Upper lobe of right lung (tissue), 1 donor: Measurements from ENCODE around the gene RIBC2. TPM values are rescaled to one million over a fixed set of nuclear protein-coding genes. Genes with fewer than 3 reads are reported as not detected.
A peak's percentile ranks its signal among the peaks of the same experiment; 100 is the strongest.

ENCODE experiments used
- ATAC-seq: fragments of 200-7000 bp; cut with Tn5 transposase; one replicate; pipeline ENCODE4 v1.9.1; 2020; ENCODE audit warnings: mild to moderate bottlenecking, moderate library complexity
- DNase-seq: peaks from one replicate; pipeline ENCODE4 v3.0.0-alpha.2; 2020
- H3K27ac ChIP-seq: fragments of 200-600 bp; one replicate; pipeline ENCODE4 v1.8.0; 2022
- H3K27me3 ChIP-seq: fragments of 200-600 bp; one replicate; pipeline ENCODE4 v1.8.0; 2022; ENCODE audit warnings: mild to moderate bottlenecking
- H3K36me3 ChIP-seq: fragments of 200-600 bp; one replicate; pipeline ENCODE4 v1.8.0; 2022
- H3K4me1 ChIP-seq: fragments of 200-600 bp; one replicate; pipeline ENCODE4 v1.8.0; 2022
- H3K4me3 ChIP-seq: fragments of 200-600 bp; one replicate; pipeline ENCODE4 v1.8.0; 2022; ENCODE audit warnings: mild to moderate bottlenecking
- H3K9me3 ChIP-seq: fragments of 200-600 bp; one replicate; pipeline ENCODE4 v1.8.0; 2022
- intact Hi-C: fragments of 100-400 bp; cut with DNase I; formaldehyde crosslinking; loops from one replicate; pipeline ENCODE4 v1.11.0; 2022
- total RNA-seq: library from RNA; stranded (reverse); fragmentation: NEBNext Ultra II Directional; extraction: Animal tissue kit (Norgen Biotek cat#: 25700); gene quantifications from one replicate; pipeline ENCODE4 v1.2.1, GENCODE V29; 2021
- TF ChIP-seq, protein P1 (sequence below): fragments of 200-600 bp; IDR thresholded peaks from one replicate; pipeline ENCODE4 v1.8.0; 2022; ENCODE audit warnings: antibody characterized with exemption
- donor health status: DM: no; HTN: yes; CAD: no; lungs with severe emphysema.

Gene RIBC2
- total RNA-seq, 1 donor from 2014 or later = not detected

DNA sequence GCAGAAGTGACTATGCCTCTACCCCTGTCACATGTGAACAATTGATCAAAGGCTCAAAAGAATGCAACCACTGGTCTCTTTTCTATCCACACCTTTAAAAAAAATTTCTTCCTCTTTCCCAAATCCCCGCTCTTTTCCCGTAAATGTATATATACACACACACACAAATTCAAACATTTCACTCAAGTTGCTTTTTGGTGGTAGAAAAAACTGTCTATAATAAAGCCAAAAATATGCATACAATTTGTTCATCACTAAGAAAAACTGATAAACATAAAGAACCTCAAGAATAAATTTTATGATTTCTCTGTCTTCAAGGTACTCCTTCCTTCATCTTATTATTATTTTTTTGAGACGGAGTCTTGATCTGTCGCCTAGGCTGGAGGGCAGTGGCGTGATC, 5.7 kb upstream of the RIBC2 start:
- intact Hi-C loops = no loop called here
- Histone ChIP-seq H3K36me3 (no peaks in the 10 kb centered on the region), H3K27me3 (no peaks in the 10 kb centered on the region)

DNA sequence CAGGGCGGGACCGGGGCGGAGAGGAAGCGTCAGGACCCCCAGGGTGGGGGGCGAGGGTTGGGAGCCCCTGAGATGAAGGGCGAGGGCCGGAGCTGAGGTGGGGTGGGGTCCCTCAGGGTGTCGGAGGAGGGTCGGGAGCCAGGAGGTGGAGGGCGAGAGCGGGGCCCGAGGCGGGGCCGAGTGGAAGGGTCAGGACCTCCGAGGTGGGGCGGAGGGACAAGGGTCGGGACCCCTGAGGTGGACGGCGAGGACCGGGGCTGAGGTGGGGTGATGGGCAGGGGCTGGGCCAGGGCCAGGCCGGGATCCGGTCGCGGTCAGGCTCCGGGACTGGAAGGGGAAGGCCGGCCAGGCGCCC, 503 bp upstream of the RIBC2 start:
- H3K36me3 ChIP-seq = no peaks in the 10 kb centered on the region
- peaks cover 9% of the 10 kb centered on the region for H3K4me1 ChIP-seq
- intact Hi-C loops = no loop called here
- peak; percentile 52 for ATAC-seq
- H3K9me3 ChIP-seq = no peaks in the 10 kb centered on the region
- H3K27me3 ChIP-seq = no peaks in the 10 kb centered on the region
- H3K27ac ChIP-seq = no peak overlapping the region
- TF ChIP-seq, protein P1, sequence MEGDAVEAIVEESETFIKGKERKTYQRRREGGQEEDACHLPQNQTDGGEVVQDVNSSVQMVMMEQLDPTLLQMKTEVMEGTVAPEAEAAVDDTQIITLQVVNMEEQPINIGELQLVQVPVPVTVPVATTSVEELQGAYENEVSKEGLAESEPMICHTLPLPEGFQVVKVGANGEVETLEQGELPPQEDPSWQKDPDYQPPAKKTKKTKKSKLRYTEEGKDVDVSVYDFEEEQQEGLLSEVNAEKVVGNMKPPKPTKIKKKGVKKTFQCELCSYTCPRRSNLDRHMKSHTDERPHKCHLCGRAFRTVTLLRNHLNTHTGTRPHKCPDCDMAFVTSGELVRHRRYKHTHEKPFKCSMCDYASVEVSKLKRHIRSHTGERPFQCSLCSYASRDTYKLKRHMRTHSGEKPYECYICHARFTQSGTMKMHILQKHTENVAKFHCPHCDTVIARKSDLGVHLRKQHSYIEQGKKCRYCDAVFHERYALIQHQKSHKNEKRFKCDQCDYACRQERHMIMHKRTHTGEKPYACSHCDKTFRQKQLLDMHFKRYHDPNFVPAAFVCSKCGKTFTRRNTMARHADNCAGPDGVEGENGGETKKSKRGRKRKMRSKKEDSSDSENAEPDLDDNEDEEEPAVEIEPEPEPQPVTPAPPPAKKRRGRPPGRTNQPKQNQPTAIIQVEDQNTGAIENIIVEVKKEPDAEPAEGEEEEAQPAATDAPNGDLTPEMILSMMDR = no peak
- DNase-seq = no peak
- H3K4me3 ChIP-seq = peak overlapping the region; percentile 53

More for the DNA sequence above, 5.7 kb upstream of the RIBC2 start:
- DNase-seq = no peak
- Histone ChIP-seq H3K4me3 (no peak overlapping the region), H3K4me1 (no peaks in the 10 kb centered on the region), H3K27ac (no peak overlapping the region), H3K9me3 (no peaks in the 10 kb centered on the region)
- ATAC-seq = no peak
- TF ChIP-seq, protein P1 = no peak

DNA sequence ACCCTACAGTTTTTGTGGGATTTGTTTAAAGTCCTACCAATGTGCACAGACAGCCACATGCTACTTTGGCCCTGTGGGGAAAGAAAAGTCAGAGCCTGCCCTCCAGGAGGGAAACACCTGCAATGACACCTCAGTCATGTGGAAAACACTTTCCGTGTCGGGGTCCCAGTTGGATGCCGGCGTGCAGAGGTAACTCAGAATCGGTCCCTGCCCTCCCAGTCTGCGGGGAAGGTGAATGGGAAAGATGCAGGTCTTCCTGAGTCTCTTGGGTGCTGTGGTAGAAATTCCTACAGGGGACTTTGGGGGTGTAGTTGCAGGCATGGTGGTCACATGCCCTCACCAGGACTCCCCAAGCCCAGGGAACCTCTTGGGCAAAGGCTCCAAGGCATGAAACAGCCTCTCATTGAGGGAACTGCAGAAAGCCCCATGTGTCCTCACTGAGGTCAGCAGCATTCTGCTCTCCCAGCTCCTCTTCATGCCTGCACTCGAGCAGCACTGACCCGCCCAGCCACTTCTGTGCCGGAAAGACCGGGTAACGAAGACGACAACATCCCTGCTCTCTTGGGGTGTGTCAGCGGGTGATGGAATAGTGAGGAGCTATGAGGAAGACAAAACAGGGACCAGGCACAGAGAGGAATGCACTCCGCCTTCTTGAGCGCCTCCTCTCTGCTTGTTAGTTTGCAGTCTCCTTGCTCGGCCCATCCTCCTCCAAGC, 4.7 kb downstream of the RIBC2 start:
- TF ChIP-seq, protein P1 = no peak
- peak; percentile 27 for DNase-seq
- H3K27ac ChIP-seq = no peak overlapping the region
- H3K27me3 ChIP-seq = no peaks in the 10 kb centered on the region
- no peaks in the 10 kb centered on the region for H3K9me3 ChIP-seq
- ATAC-seq = no peak
- no peak overlapping the region for H3K4me3 ChIP-seq
- intact Hi-C loops = no loop called here
- peaks cover 6% of the 10 kb centered on the region for H3K4me1 ChIP-seq
- H3K36me3 ChIP-seq = no peaks in the 10 kb centered on the region

DNA sequence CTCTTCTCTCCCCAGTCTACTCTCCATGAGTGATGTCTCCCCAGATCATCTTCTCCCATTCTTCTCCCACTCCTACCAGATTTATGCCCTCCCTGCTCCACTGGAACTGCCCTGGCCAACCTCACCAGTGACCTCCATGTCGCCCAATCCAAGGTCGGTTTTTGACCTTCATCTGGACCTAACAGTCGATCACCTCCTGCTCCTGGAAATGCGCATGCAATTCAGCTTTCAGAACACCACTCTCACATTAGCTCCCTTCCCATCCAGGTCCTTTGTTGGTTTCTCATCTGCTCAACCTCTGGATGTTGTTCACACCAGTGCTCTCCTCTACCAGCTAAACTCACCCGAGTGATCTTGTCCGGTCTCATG, 5.3 kb downstream of the RIBC2 start:
- Histone ChIP-seq H3K27me3 (no peaks in the 10 kb centered on the region), H3K36me3 (no peaks in the 10 kb centered on the region), H3K9me3 (no peaks in the 10 kb centered on the region), H3K27ac (no peak overlapping the region), H3K4me1 (peaks cover 4% of the 10 kb centered on the region), H3K4me3 (no peak overlapping the region)
- DNase-seq (peak; percentile 3), ATAC-seq (no peak)
- TF ChIP-seq, protein P1 = no peak
- intact Hi-C loops = no loop called here

DNA sequence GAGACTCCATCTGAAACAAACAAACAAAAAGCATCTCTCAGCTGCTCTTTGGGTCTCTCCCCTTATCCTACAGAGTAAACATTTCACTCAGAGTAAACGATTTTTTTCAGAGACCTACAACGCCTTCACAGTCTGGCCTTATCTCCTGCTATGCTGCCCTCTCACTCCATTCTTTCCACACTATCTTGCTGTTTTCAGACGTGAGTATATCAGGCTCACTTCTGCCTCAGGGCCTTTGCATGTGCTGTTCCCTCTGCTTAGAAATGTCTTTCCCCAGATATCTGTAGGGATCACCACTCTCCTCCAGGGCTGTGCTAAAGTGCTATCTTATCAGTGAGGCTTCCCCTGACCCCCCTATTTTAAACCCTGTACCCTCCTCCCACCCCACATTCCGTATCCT, 6.5 kb downstream of the RIBC2 start:
- H3K36me3 ChIP-seq = no peaks in the 10 kb centered on the region
- no peaks in the 10 kb centered on the region for H3K27me3 ChIP-seq
- DNase-seq (no peak), ATAC-seq (no peak)
- H3K9me3 ChIP-seq = no peaks in the 10 kb centered on the region
- no peaks in the 10 kb centered on the region for H3K4me1 ChIP-seq
- TF ChIP-seq, protein P1 = no peak
- H3K4me3 ChIP-seq = no peak overlapping the region
- intact Hi-C loops = no loop called here
- no peak overlapping the region for H3K27ac ChIP-seq

DNA sequence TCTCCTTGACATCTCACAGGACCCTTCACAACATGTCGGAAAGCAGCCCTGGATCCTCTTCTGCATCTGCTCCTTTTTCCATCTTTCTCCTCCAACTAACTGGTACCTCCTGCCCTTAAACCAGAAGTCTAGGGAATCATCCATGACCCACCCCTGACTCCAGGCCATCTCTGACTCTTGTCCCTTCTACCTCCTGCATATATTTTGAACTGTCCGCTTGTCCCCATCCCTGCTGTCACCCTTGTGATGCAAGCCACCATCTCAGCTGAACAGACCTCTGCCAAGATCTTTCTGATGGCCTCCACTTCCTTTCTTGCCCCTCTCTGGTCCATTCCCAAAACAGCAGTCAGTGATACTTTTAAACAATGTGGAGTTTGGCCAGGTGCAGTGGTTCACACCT, 7.0 kb downstream of the RIBC2 start:
- no peaks in the 10 kb centered on the region for H3K9me3 ChIP-seq
- H3K4me3 ChIP-seq = no peak overlapping the region
- no peak overlapping the region for H3K27ac ChIP-seq
- no peak for ATAC-seq
- H3K4me1 ChIP-seq = no peaks in the 10 kb centered on the region
- H3K27me3 ChIP-seq = no peaks in the 10 kb centered on the region
- H3K36me3 ChIP-seq = no peaks in the 10 kb centered on the region
- TF ChIP-seq, protein P1 = no peak
- intact Hi-C loops = no loop called here
- no peak for DNase-seq
